Smooth muscle cell (in vitro differentiated cells): Measurements from ENCODE around the gene HERC5. TPM values are rescaled to one million over a fixed set of nuclear protein-coding genes. Genes with fewer than 3 reads are reported as not detected.

Source experiments
- DNase-seq: peaks from one replicate; lab custom pipeline; 2025; ENCODE audit not compliant: unreplicated experiment; lab: John Stamatoyannopoulos, UW
- H2AFZ ChIP-seq: fragments of 200-600 bp; sonication (generic); 2 replicates; pipeline ENCODE4 v1.6.0; 2016; ENCODE audit warnings: antibody characterized with exemption, low read depth, mild to moderate bottlenecking
- H3F3A ChIP-seq: fragments of 200-600 bp; sonication (generic); 2 replicates; pipeline ENCODE4 v1.6.0; 2017; ENCODE audit warnings: antibody characterized with exemption, low read depth
- H3K27ac ChIP-seq: fragments of 200-600 bp; sonication (generic); 2 replicates; pipeline ENCODE4 v1.5.1; 2016; ENCODE audit warnings: low read depth, mild to moderate bottlenecking
- H3K27me3 ChIP-seq: fragments of 200-600 bp; sonication (generic); 2 replicates; pipeline ENCODE4 v1.6.1; 2016; ENCODE audit warnings: low read depth, mild to moderate bottlenecking
- H3K36me3 ChIP-seq: fragments of 200-600 bp; sonication (generic); 2 replicates; pipeline ENCODE4 v1.5.1; 2016; ENCODE audit warnings: low read depth
- H3K4me1 ChIP-seq: fragments of 200-600 bp; sonication (generic); 2 replicates; pipeline ENCODE4 v1.5.1; 2016; ENCODE audit warnings: low read depth
- H3K4me2 ChIP-seq: fragments of 200-600 bp; sonication (generic); 2 replicates; pipeline ENCODE4 v1.6.0; 2016; ENCODE audit warnings: mild to moderate bottlenecking
- H3K4me3 ChIP-seq: fragments of 200-600 bp; sonication (generic); 2 replicates; pipeline ENCODE4 v1.5.1; 2016; ENCODE audit warnings: mild to moderate bottlenecking
- H3K79me2 ChIP-seq: fragments of 200-600 bp; sonication (generic); 2 replicates; pipeline ENCODE4 v1.6.0; 2016; ENCODE audit warnings: low read depth, mild to moderate bottlenecking
- H3K9ac ChIP-seq: fragments of 200-600 bp; sonication (generic); 2 replicates; pipeline ENCODE4 v1.6.0; 2016; ENCODE audit warnings: low read depth
- H3K9me3 ChIP-seq: fragments of 200-600 bp; sonication (generic); replicated peaks from 2 replicates; pipeline ENCODE4 v1.5.1; 2016; ENCODE audit warnings: low read depth
- H4K20me1 ChIP-seq: fragments of 200-600 bp; sonication (generic); 2 replicates; pipeline ENCODE4 v1.6.0; 2016; ENCODE audit warnings: low read depth
- CTCF ChIP-seq: fragments of 200-600 bp; sonication (generic); IDR thresholded peaks from 2 replicates; pipeline ENCODE4 v1.5.1; 2017; ENCODE audit warnings: borderline replicate concordance, mild to moderate bottlenecking, antibody characterized with exemption; ENCODE audit not compliant: insufficient read depth, poor library complexity, severe bottlenecking
- WGBS: methylation state at CpG from one replicate; pipeline ENCODE4 v1.1.7; 2016; ENCODE audit warnings: low lambda C conversion rate; 5-methylcytosine and 5-hydroxymethylcytosine counted together
- polyA plus RNA-seq: library from polyadenylated mRNA; unstranded; fragments of >200 nt; fragmentation: Nextera tagmentation; extraction: Ambion mirVana; gene quantifications from 2 replicates; pipeline ENCODE4 v1.2.1, GENCODE V29; 2016
- total RNA-seq: library from RNA; depleted of rRNA; stranded (reverse); fragments of >200 nt; gene quantifications from 2 replicates; pipeline ENCODE4 v1.2.3, GENCODE V29; 2014

Gene HERC5
- total and polyA plus RNA-seq, 2 experiments from 2014 or later = 0.69 to 1.0 TPM

DNA sequence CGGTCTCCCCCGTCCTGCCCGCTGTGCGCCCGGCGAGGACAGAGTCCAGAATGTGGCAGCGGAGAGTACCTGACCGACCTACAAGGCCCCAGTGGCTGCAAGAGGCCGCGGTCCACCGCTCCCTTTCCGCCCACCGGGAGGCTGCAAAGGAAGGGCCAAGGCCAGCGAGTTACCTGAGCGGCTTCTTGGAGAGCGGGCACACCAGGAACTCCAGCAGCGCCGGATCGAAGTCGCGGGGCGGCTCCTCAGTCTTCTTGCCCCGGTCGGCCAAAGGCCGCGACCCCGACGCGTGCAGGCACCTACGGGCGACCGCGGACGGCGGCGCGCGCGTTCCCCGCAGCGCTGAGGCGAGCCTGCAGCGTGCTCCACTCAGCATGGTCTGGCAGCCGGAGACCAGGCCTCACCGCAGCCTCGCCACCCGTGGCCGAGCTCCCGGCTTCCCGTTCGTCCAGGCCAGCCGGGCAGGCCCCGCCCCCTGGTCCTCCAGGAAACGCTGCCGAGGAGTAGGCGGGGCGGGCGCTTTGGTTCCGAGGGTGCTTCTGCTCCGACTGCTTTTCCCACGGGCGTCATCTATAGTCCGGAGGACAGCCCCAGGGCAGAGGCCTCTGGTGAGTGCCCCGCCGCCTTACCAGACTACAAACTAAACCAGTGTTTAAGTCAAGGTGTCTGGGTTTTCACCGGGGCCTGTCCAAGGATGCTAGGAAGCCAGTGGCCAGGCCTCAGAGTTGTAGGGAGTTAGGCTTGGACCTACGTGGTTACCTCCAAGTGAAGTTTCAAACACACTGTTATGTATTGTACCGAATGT lies 66.6 kb downstream of the HERC5 start, which contains the start of gene PYURF:
PYURF (minus strand) TSS at position 452 of the 805 bp plus-strand sequence; CDS start at position 376, 76 bp downstream.
- H4K20me1 ChIP-seq = peaks cover 15% of the 10 kb centered on the region
- DNase-seq = peak; percentile 82
- H3K36me3 ChIP-seq = no peaks in the 10 kb centered on the region
- H3K9ac ChIP-seq = peak within 1 kb of the TSS; percentile 70
- WGBS = under 1% methylated on average over 67 of the region's 68 CpGs
- H3K4me2 ChIP-seq = peak within 1 kb of the TSS; percentile 86
- TF ChIP-seq CTCF = no peak
- no peaks in the 10 kb centered on the region for H3F3A ChIP-seq
- peak within 1 kb of the TSS; percentile 95 for H2AFZ ChIP-seq
- H3K4me3 ChIP-seq = peak within 1 kb of the TSS; percentile 70
- H3K9me3 ChIP-seq = no peaks in the 10 kb centered on the region
- peaks cover 14% of the 10 kb centered on the region for H3K4me1 ChIP-seq
- peak within 1 kb of the TSS; percentile 54 for H3K27ac ChIP-seq
- peaks cover 23% of the 10 kb centered on the region for H3K79me2 ChIP-seq
- H3K27me3 ChIP-seq = no peaks in the 10 kb centered on the region

DNA sequence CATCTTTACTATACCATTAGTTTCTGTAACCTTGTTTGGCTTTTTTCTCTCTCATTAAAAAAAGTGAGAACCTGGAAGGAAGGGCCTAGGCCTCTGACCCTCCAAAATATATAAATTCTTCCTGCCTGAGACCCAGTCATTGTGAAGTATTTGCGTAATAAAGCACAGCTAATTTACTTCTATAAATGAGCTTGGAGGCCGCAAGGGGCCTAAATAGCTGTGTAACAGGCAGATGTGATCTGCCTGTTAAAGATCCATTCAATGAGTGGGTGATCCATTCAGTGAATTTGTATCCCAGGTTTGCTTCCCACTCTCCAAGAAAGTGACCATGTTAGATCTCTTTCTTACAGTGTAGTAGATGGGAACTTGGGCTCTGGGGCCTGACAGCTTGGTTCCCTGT lies 67.3 kb downstream of the HERC5 start:
- H2AFZ ChIP-seq = peak overlapping the region; percentile 95
- H3K9ac ChIP-seq = peak overlapping the region; percentile 70
- peaks cover 14% of the 10 kb centered on the region for H3K4me1 ChIP-seq
- no peaks in the 10 kb centered on the region for H3K9me3 ChIP-seq
- H3K79me2 ChIP-seq = peaks cover 23% of the 10 kb centered on the region
- H3K4me2 ChIP-seq = peak overlapping the region; percentile 86
- TF ChIP-seq CTCF = no peak
- H3F3A ChIP-seq = no peaks in the 10 kb centered on the region
- H3K4me3 ChIP-seq = peak overlapping the region; percentile 70
- DNase-seq = no peak
- H3K36me3 ChIP-seq = no peaks in the 10 kb centered on the region
- WGBS = 56% methylated on average over 2 of the region's 2 CpGs
- peak overlapping the region; percentile 54 for H3K27ac ChIP-seq
- H4K20me1 ChIP-seq = peaks cover 15% of the 10 kb centered on the region
- H3K27me3 ChIP-seq = no peaks in the 10 kb centered on the region

DNA sequence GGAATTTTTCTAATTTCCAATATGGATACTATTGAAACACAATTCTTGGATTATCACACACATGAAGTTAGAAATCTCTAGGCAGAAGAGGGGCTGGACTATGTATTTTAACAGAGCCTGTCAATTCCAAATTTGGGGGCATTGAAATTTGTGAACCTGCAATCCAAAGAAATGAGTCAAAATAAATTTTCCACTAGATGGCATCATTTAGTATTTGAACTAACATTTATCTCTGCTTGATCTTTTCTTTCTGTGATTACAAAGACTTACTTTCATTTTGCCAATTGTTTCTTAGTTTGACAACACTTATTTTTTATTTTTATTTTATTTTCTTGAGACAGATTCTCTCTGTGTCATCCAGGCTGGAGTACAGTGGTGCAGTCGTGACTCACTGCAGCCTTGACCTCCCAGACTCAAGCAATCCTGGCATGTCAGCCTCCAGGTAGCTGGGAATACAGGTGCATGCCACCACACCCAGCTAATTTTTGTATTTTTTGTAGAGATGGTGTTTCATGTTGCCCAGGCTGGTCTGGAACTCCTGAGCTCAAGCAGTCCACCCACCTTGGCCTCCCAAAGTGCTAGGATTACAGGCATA lies 69.4 kb downstream of the HERC5 start:
- Histone ChIP-seq H4K20me1 (peaks cover 12% of the 10 kb centered on the region), H3K27me3 (no peaks in the 10 kb centered on the region), H3K79me2 (peaks cover 22% of the 10 kb centered on the region), H3K27ac (no peak overlapping the region), H2AFZ (no peak overlapping the region), H3K36me3 (no peaks in the 10 kb centered on the region), H3K4me2 (no peak overlapping the region), H3K9me3 (no peaks in the 10 kb centered on the region), H3K4me1 (peaks cover 14% of the 10 kb centered on the region), H3F3A (no peaks in the 10 kb centered on the region), H3K9ac (no peak overlapping the region), H3K4me3 (no peak overlapping the region)
- TF ChIP-seq CTCF = no peak
- DNase-seq = no peak
- 70% methylated on average over 1 of the region's 1 CpG for WGBS
